Activated CD8-positive, alpha-beta memory T cell treated with anti-CD3 and anti-CD28 coated beads for 24 hours (primary cell): Measurements from ENCODE around the gene NEBL.

Source experiments
- DNase-seq: peaks from one replicate; pipeline ENCODE4 v3.0.0-alpha.2; 2020

Gene NEBL

DNA sequence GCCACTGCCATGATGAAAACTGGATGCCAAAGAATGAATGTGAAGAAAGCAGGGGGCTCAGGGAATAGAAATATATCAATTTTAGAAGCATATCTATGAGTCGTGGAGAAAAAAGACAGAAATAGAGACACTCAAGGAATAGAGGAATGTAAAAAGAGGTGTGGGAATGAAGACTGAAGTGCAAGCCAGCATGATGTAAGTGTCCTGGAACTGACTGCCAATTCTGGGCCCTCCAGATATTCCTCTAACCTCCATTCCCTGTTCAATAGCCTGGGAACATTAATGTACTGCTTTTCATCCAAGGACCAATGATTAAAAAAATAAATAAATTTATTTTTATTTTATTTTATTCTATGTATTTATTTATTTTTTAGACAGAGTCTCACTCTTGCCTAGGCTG is 40.6 kb downstream of the NEBL start:
- DNase-seq = no peak

DNA sequence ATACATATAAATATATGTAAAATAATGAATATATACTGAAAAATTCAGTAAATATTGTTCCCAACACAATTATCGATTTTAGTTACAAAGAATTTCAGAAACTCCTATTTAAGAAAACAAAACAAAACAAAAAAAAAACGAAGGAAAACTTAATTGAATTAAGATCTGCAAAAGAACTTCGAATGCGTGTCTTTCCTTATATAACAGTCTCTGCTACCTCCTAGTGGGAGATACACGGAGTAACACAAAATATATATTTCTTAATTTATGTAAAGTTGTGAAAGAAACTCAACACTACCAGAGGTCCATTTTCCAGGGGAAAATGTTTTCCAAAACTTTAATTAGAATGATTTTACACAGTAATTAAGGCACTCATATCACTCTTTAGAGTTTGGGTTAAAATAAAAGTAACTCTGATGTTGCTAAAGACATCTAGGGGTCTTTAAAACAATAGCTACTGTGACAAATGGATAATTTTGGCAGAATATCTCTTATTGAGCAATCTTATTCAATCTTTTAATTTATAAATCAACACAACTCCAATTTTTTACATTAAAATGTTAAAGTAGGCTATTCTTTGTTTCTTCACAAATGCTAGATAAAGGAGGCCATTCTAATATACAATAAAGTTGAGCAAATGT is 41.6 kb downstream of the NEBL start:
- DNase-seq = no peak

DNA sequence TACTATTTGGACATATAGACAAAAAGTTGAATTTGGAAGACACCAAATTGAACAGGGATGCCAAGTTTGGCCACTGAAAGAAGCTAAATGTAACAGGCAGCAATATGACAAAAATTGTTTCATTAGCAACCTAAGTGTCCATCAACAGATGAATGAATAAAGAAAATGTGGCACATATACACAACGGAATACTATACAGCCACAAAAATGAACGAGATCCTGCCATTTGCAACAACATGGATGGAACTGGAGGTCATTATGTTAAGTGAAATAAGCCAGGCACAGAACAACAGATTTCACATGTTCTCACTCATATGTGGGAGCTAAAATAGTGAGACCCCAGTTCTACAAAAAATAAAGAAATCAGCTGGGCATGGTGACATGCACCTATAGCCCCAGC is 43.8 kb downstream of the NEBL start:
- no peak for DNase-seq

DNA sequence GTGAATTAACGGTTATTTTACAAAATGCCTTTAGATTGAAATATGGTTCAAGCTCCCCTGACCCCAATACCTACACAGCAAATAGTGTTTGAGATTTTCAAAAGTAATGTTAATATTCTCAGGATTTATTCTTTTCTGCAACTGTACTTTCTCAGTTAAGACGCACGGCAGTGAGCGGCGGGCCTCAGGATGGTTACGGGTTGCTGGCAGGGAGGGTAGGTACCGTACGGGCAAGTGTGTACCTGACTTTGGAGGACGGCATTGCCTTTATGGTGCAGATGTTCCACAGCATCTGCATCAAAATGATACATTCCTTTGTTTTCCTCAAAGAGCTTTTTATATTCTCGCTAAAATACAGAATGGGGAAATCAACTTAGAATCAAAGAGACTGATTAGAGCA is 44.8 kb downstream of the NEBL start:
- no peak for DNase-seq

DNA sequence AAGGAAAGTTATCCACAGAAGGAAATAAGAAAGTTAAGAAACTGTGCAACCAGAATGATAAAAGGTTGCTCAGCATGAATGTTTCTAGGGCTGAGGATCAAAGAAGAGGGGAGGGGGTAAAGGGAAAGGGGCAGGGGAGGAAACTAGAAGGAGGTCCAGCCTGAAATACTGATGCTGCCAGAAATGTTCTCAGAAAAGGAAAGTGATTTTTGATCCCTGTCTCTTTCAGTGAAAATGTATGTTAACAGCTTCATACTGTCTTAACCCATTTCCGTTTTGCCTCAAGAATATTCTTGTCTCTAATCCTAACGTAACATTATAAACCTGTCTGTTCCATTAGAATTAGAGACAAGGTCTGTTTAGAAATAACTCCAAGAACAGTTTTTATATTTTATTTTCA is 49.6 kb downstream of the NEBL start:
- DNase-seq = no peak

DNA sequence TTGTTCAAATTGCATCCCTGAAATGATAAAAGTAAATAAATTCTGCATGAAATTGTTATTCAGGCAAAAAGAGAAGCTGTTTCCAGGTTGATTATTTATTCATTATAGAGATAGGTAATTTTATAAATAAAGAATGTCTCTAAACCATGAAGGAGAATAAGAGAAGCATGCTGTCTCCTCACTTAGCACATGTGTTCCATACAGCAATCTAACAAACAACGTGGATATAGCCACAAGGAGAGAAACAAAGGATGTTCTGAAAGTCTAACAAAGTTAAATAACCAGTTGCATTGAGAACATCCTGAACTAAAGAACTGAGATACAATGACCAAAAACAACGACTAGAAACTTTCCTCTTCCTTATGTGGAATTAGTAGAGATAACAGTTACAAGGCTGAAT is 50.8 kb downstream of the NEBL start:
- no peak for DNase-seq

DNA sequence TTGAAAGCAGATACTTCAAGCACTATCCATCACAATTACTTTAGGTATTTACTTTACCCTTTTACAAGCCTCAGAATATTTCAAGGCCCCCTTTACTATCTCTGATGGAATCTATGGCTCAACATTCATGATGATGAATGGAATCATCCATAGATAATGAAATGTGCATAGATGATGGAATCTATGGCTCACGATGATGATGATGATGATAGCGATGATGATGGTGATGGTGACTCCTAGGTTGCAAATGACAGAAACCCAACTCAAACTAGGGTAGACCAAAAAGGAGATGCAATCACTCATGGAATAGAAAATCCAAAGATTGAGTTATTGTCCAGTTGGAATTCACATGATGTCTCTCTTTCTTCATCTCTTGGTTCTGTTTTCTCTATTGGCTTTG is 55.7 kb downstream of the NEBL start:
- no peak for DNase-seq

DNA sequence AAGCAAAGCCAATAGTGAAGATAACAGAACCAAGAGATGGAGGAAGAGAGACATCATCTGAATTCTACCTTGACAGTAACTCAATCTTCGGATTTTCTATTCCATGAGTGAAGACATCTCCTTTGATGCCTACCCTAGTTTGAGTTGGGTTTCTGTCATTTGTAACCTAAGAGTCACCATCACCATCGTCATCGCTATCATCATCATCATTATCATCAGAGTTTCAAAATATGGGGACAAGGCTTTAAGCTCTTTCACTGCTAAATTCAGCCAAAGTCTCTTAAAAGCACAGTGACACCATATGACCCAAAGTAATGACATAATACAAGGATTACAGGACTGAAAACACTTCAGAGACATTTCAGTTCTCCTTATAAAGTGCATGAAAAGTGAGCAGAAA is 57.2 kb downstream of the NEBL start:
- DNase-seq = no peak

DNA sequence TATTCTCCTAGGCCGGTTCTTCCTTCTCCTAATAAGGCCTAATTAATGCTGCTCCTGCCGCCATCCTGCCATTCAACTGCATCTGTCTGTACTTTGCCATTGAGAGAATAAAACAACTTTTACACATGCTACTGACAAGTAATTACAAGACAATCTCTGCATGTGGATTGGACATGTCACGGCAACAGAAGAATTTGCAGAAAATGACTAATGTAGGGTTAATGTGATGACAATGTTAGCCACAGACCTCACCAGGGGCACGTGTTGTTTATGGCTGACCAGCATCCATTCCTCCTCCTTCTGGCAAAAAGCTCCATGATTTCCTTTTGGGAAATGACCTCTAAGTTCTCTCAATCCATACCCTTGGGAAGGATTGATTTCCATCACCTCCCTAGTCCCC is 58.0 kb downstream of the NEBL start:
- DNase-seq = no peak

DNA sequence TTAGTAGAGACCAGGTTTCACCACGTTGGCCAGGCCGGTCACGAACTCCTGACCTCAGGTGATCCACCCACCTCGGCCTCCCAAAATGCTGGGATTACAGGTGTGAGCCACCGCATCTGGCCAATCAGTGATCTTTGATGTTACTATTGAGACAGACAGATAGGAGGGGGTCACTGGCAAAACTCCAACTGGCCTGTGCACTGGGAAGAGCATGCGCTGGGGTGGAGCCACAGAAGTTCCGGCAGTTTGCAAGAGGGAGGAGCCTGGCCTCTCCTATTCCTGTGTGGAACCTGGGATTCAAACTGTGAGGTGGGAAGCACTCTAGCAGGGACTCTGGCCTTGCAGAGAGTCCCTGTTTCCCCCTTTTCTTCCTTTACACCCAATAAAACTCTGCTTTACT is 60.7 kb downstream of the NEBL start:
- DNase-seq = no peak

DNA sequence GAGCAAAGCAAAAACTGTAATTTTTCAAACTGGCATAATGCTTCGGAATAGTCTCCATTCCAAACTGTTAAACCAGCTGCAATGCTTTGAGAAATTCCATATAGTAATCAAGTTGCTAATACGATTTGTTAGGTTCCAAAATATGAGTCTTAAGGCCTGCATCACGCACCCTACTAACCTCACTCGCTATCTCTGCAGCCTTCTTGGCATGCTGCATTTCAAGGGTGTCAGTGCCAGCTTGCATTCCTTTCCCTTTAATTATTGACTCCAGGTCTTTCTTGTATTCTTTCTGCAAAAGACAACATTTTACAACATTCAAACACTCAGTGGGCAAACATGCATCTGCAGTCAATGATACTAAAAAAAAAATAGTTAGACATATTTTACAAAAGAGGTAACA is 61.8 kb downstream of the NEBL start:
- DNase-seq = no peak

DNA sequence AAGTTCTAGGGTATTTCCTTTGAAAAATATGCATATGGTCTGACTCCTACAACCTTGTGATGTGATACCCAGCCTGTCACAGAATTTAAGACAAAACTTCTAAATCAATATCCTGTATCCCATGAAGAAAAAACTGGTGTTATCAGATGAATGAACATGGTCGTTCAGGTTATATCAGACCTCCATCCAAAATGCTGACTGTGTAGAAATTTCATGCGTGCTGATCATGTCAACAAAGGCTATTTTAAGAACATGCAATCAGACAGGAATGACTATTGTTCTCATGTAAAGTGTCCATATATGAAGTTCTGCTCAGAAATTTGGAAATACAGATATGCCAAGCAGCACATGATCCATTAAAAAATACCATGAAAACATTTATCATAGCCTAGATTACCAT is 62.3 kb downstream of the NEBL start:
- no peak for DNase-seq

DNA sequence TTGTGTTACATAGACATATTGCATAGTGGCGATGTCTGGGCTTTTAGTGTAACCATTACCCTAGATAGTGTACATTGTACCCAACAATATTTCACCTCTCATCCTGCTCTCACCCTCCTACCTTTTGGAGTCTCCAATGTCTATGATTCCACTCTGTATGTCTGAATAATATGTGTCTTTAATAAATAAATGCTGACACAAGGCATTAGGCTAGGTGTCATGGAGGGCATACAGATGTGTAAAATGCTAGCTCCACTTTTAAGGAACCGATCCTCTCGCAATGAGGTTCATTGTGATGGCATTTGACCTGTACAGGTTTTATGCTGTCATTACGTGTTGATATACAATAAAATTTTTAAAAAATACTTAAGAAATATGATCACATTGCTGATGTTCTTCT is 74.3 kb downstream of the NEBL start:
- no peak for DNase-seq

DNA sequence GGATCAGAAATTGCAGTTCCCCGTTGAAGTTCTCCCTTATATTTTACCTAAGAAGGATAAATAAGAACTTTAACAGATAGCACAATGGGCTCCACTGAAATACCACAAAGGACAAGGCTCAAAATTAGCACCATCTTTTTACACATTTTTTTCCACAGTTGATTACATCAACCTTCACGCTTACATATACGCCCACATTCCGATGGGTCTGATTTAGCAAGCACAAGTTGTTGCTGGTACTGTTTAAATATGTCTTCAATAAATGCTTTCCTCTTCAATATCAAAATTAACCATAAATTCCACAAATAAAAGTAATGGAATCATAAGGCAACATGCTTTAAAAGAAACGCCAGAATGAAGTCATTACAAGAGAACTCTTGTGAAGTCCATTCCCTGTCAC is 79.5 kb downstream of the NEBL start:
- DNase-seq = no peak

DNA sequence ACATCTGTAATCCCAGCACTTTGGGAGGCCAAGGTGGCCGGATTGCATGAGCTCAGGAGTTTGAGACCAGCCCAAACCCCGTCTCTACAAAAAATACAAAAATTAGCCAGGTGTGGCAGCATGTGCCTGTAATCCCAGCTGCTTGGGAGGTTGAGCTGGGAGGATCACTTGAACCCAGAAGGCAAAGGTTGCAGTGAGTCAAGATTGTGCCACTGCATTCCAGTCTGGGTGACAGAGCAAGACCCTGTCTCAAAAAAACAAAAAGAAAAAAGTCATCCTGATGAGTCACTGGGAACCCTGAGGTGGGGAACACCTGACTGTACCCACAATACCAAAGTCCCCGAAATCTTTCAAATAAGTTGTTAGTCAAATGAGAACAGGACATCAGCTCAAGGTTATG is 80.0 kb downstream of the NEBL start:
- no peak for DNase-seq

DNA sequence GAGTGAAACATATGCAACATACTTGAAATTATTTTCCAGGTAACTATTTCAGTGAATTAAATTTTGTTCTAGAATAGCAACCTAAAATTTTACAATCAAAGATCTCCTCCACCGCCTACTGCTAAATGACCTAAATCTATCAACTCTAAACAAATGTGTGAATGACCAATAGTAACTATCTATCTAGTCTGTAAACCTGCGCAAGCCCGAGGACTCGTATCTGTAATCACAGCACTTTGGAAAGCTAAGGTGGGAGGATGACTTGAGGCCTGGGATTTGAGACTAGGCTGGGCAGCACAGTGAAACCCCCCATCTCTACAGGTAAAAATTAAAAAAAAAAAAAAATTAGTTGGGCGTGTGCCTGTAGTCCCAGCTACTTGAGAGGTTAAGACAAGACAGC is 83.0 kb downstream of the NEBL start:
- no peak for DNase-seq

DNA sequence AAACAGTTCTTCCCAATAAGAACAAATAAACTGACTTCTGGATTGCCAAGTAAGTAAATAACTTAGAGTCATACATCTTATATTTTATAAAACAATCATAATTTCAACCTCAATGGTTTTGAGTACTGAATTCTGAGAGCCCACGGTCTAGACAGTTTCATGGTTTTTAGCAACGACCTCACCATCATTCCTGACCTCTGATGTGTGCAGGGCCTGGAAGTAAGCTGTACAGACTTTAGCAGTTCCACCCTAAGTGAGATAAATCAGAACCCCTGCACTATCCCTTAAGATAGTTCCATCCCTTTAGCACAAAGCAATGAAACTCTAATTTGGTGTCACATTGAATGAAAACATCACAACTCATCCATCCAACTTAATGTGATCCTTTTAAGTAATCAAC is 86.0 kb downstream of the NEBL start:
- no peak for DNase-seq

DNA sequence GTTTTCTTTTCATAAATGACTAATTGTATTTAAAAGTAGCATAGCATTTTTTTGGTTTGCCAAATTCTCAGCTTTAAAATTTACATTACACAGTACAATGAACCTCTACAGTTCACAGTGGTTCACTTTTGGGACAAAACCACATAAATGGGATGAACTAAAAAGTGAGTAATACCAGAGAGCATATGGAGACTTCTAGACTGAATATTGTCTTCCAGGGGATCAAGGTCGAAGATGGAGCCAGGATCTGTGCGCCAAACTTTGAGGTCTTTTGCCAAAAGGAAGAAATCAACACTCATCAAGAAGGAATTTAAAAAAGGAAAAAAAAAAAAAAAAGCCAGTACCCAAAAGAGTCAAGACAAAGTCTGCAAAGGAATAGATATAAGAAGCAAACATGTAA is 87.5 kb downstream of the NEBL start:
- DNase-seq = no peak

DNA sequence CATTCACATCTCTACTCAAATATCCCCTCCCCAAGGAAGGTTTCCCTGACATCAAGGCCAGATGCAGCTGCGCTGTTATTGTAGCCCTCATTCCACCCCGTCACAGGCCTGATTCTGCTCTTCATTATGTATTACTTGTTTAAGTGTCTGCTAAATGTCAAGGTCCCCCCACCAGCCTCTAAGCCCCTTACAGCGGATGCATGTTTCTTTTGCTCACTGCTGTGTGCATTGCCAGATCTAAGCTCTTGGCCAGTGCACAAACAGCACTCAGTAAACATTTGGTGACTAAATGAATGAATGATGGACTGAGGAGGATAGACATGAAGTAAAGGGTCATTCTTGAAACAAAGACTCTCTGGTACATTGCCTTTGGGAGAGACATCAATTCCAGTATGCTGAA is 90.6 kb downstream of the NEBL start:
- DNase-seq = no peak

DNA sequence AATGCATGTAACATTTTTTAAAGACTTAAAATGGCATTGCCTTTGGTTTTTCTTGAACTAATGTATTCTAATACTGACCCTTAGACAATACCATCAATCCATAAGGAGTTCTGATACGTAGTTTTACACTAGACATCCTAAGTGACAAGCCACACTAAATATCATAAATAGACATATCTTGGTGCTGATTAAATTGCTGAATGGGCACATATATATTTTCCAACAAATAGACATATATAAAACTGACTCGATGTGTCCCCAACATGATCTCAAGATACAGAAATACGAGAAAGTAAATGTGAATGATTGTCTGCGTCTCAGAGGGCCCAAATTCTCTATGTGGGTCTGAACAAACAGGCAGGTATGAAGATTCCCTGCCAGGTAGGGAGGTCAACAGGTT is 99.8 kb downstream of the NEBL start:
- DNase-seq = no peak

DNA sequence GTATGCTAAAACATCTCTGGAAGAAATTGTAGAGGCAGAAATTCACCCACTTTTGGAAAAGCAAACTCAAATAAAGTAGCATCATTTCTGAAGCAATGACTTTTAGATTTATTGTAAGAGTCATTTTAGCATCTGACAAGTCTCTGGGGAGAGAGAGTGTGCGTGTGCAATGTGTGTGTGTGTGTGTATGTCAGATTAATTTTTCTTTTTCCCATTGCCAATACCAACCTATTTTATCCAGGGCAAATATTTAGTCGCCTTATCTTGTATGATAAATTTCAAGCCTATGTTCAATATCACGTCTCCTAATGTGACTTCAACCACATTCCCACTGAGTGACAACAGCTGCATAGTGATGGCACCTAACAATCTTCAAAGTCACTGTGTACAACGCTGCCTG is 101.7 kb downstream of the NEBL start:
- no peak for DNase-seq

DNA sequence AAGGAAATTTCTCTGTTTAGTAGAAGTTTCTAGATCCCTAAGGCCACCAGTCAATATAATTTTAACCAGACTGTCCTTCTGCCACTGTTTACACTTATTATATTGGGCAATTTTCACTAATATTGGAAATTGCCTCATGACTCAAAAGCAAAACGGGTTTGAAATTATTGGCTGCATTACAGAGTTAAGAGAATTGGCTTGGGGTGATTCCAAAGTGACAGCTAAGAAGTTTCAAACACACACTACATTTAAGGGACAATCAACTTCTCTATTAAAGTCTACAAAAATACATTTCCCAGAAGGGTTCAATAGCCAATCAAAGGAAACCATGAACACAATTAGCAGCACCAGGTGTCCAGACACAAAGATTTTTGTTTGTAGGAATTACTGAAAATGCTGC is 111.9 kb downstream of the NEBL start:
- no peak for DNase-seq

DNA sequence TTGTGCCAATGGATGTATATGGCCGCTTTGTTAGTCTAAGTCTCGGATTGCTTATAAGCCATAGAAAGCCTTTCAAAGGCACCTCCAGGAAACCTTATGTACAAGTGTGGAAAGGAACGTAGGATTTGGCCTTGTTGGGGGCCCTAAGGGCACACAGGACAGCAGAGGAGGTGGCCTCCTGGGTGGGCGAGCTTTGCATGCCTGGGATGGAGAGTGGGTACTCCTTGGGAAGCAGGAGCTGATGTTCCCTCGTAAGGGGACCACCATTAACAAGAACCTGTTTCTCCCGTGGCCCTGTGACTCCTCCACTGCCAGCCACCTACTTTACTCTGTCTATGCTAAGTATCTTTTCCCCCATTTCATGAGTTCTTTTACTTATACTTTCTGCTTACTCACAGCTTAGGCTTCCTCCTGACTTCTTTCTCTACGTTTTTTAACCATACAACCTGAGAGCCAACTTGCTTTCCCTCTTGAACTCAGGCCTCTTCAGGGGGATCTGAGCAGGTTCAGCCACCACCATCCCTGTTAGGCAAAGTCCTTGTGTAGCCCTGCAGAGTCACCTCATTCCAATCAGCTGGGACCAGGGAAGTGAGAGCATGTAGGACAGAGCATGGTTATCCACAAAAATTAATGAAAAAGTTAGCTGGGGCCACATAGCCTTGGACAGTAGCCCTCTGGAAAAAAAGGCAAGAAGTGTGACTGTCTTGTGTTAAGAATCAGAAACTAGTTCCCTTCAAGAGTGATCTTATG is 118.9 kb downstream of the NEBL start:
- no peak for DNase-seq

DNA sequence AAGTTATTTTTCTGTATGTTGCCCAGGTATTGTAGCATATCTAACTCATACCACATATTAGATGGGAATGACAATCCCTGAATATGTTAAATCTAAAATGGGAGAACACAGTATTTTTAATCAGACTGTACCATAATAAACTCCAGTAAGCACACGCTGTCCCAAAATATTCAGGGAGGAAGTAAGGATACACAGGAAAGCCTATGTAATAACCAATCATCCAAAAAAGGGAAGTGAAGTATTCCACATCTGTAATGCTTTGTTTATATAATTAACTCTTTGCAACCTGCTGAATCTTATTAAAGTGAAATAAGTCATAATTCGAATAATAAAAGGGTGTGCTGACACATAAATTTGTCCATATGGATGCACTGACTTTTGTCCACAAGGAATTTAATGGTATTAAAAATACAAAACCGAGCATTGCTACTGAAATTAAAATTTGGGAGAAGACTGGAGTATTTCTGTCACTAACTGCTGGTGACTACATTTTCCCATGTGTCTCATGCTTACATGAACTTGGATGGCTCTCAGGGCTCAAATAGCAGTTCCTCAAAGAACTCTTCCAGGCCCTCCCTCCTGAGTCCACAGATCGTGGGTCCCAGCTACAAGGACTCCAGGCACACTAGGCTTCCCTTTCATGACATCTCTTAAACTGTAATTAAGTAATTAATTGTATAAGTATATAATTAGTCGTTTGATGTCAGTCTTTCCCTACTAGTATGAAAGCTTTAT is 120.6 kb downstream of the NEBL start:
- DNase-seq = no peak

DNA sequence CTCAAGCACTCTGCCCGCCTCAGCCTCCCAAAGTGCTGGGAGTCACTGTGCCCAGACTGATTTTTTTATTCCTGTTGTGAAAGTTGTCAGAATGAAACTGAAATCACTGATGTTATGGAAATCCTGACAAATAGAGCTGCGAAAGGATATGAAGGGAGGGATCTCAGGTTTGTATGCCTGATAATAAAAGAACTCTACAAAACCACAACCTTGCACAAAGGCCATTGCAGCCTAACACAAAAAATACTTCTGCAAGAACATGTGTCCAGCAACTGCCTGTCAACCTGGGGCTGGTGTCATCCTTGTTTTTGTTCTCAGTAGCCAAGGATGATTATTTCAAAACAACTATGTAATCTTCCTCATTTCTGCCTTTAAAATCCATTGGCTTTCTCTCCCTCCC is 126.1 kb downstream of the NEBL start:
- no peak for DNase-seq
